Right lobe of liver (tissue), 6 donors: ENCODE results near the gene IBTK. TPM values are rescaled to one million over a fixed set of nuclear protein-coding genes. Genes with fewer than 3 reads are reported as not detected.
"Not testable (repeated sequence)": the region's sequence is repeated elsewhere in the genome, so short reads cannot be mapped to it uniquely, and the experiment has no call there.

Source experiments
- ATAC-seq, 4 donors: fragments of 200-7000 bp; cut with Tn5 transposase; one replicate each; pipeline ENCODE4 v1.9.1; 2020; ENCODE audit warnings: mild to moderate bottlenecking in 4 of 4, moderate library complexity in 4 of 4
- DNase-seq, 3 donors: peaks; one replicate each; pipeline ENCODE4 v3.0.0-alpha.2; 2020
- H3K27ac ChIP-seq, 3 donors: fragments of 200-600 bp; one replicate each; pipeline ENCODE4 v1.8.0; 2022
- H3K27me3 ChIP-seq, 2 donors: fragments of 200-600 bp; one replicate each; pipeline ENCODE4 v1.8.0; 2022
- H3K36me3 ChIP-seq, 4 donors: fragments of 200-600 bp; sonication (generic) in 1 of 4; one replicate each; pipeline versions ENCODE4 v1.5.1 to v1.8.0; 2017 to 2022; ENCODE audit warnings: control low read depth in 1 of 4
- H3K4me1 ChIP-seq, 4 donors: fragments of 200-600 bp; sonication (generic) in 1 of 4; one replicate each; pipeline versions ENCODE4 v1.5.1 to v1.8.0; 2017 to 2022; ENCODE audit warnings: control low read depth in 1 of 4
- H3K4me3 ChIP-seq, 3 donors: fragments of 200-600 bp; one replicate each; pipeline ENCODE4 v1.8.0; 2022
- H3K9me3 ChIP-seq, 4 donors: fragments of 200-600 bp; sonication (generic) in 1 of 4; one replicate each; pipeline versions ENCODE4 v1.5.1 to v1.8.0; 2017 to 2022; ENCODE audit warnings: control low read depth in 1 of 4
- CTCF ChIP-seq, 4 donors: fragments of 200-600 bp in 3 of 4; fragments of 450-650 bp in 1 of 4; IDR thresholded peaks; one replicate each; pipeline versions ENCODE4 v1.5.1 to v1.8.0; 2016 to 2022; ENCODE audit warnings: antibody characterized with exemption in 4 of 4, mild to moderate bottlenecking in 2 of 4
- POLR2A ChIP-seq: fragments of 450-650 bp; IDR thresholded peaks from one replicate; pipeline ENCODE4 v1.6.1; 2017; ENCODE audit warnings: antibody characterized with exemption, mild to moderate bottlenecking
- WGBS: methylation state at CpG from one replicate; pipeline ENCODE4 v1.1.6; 2018; ENCODE audit warnings: low coverage, low lambda C conversion rate; ENCODE audit not compliant: insufficient coverage; ENCODE audit errors: missing lambda C conversion rate; 5-methylcytosine and 5-hydroxymethylcytosine counted together
- intact Hi-C, 2 donors: fragments of 100-400 bp; cut with DNase I; formaldehyde crosslinking; loops; one replicate each; pipeline versions ENCODE4 v1.11.2 to v1.14.1; 2022
- small RNA-seq, 2 experiments: library from RNA; depleted of rRNA; stranded (forward); fragments of <200 nt; gene quantifications; one replicate each; pipeline ENCODE3, GENCODE V24; 2016
- total RNA-seq, 6 experiments: library from RNA; depleted of rRNA in 2 of 6; stranded (reverse); fragments of >200 nt in 2 of 6; fragmentation: NEBNext Ultra II Directional in 3 of 6; extraction: Animal tissue kit (Norgen Biotek cat#: 25700) in 3 of 6; gene quantifications; one replicate each; pipeline versions ENCODE4 v1.1.0 to v1.2.4, GENCODE V29; 2016 to 2023
- donor health status: DM: no; HTN: yes; CAD: no.
- donor health status: DM: no; HTN: no; CAD: no.
- donor health status: DM: no; HTN: no; CAD: no.
- donor health status: DM: no; HTN: yes; CAD: no.
- donor health status: DM: no; HTN: yes; CAD: no.

IBTK gene
- total RNA-seq, 6 experiments from 2014 or later: 24.9 to 44.5 (median 28.9) TPM

DNA sequence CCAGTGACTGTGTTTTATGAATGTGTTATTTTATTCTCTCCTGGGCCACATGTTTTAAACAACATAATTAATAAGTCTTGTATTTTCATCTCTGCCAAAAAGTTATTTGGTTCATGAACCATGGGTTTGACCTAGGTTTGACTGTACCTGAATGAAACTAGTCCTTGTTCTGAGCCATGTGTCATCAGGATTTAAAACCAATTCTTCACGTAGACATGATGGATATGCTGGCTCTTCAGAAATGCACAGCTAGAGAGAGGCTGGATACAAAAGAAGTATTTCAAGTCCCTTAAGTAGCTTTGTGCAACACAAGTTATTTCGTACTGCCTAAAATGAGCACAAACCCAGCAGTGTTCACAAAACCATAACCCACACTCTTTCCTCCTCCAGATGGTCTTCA is 116.1 kb downstream of the IBTK start:
- intact Hi-C loops: no loop called here
- Histone ChIP-seq H3K9me3 (no peaks in the 10 kb centered on the region), H3K36me3 (no peaks in the 10 kb centered on the region), H3K27me3 (no peaks in the 10 kb centered on the region), H3K4me1 (no peaks in the 10 kb centered on the region), H3K27ac (no peak overlapping the region), H3K4me3 (no peak overlapping the region)
- 96% methylated on average over 2 of the region's 2 CpGs for whole genome bisulfite sequencing
- DNase-seq: no peak
- no peak for ATAC-seq
- no peak for TF ChIP-seq CTCF (IDR thresholded peaks at IDR 0.05)
- no peak for TF ChIP-seq POLR2A

GRCh38 chr6:82129797-82130196 is 117.7 kb downstream of the IBTK start:
- no peak overlapping the region for H3K4me3 ChIP-seq
- intact Hi-C loops: no loop called here
- DNase-seq (no peak), ATAC-seq (no peak)
- H3K36me3 ChIP-seq: no peaks in the 10 kb centered on the region
- 36% methylated on average over 3 of the region's 3 CpGs for WGBS
- no peaks in the 10 kb centered on the region for H3K4me1 ChIP-seq
- no peaks in the 10 kb centered on the region for H3K27me3 ChIP-seq
- no peaks in the 10 kb centered on the region for H3K9me3 ChIP-seq
- H3K27ac ChIP-seq: no peak overlapping the region
- TF ChIP-seq CTCF (IDR thresholded peaks at IDR 0.05): no peak
- no peak for TF ChIP-seq POLR2A

DNA sequence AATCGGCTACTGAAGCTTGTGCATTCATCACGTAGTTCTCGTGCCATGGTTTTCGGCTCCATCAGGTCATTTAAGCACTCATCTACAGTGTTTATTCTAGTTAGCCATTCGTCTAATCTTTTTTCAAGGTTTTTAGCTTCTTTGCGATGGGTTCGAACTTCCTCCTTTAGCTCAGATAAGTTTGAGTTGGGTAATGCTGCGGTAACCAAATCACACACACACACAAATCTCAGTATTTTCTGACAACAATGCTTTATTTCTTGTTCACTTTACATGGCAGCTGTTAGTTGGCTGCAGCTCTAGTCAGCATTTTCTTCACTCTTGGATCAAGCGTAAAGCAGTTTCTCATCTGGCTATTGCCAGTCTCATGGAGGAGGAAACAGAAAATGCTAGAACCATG is 118.6 kb downstream of the IBTK start:
- intact Hi-C loops, H3K9me3 ChIP-seq, H3K4me3 ChIP-seq, H3K36me3 ChIP-seq, DNase-seq, ATAC-seq, H3K4me1 ChIP-seq, H3K27ac ChIP-seq, H3K27me3 ChIP-seq: not testable (repeated sequence)
- 84% methylated on average over 9 of the region's 9 CpGs for WGBS

DNA sequence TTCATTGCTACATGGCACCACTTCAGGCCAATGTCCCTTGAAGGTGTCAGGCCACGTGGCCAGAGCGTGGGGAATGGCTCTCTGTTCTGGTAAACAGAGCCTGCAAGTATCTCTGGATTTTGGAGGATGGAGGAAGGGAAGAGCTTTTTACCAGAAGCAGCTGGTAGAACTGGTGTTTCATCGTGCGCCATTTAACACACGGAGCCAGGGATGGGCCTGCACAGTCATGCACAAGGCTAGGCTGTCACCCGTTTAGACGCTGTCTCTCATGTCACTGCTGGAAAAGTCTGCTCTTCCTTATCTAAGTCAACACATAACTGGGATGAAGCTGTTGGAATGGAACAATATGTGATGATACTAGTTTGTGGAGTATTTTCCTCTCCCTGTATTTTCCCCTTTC is 123.9 kb downstream of the IBTK start:
- H3K27me3 ChIP-seq: no peaks in the 10 kb centered on the region
- no peak overlapping the region for H3K27ac ChIP-seq
- intact Hi-C loops: no loop called here
- no peaks in the 10 kb centered on the region for H3K36me3 ChIP-seq
- DNase-seq: no peak
- H3K4me1 ChIP-seq: no peaks in the 10 kb centered on the region
- no peak overlapping the region for H3K4me3 ChIP-seq
- no peaks in the 10 kb centered on the region for H3K9me3 ChIP-seq
- 74% methylated on average over 4 of the region's 7 CpGs for WGBS
- no peak for TF ChIP-seq POLR2A
- TF ChIP-seq CTCF (IDR thresholded peaks at IDR 0.05): no peak
- no peak for ATAC-seq

Small RNA genes within 50 kb of the gene (small RNA-seq; reads per million reads assigned to genes)
- gene RNU6-130P: 0 reads per million in 2 experiments

Other genes starting within 250 kb of the IBTK start
- gene TPBG, start 116.1 kb upstream of the IBTK start, total RNA-seq: 1 to 10 TPM in 3 of 6 experiments, under 1 TPM in 3; 0.42 to 1.4 (median 0.99) TPM